ENCODE measurements around the gene LCOR.
"Not testable (repeated sequence)": the region's sequence is repeated elsewhere in the genome, so short reads cannot be mapped to it uniquely, and the experiment has no call there.

The LCOR gene

DNA sequence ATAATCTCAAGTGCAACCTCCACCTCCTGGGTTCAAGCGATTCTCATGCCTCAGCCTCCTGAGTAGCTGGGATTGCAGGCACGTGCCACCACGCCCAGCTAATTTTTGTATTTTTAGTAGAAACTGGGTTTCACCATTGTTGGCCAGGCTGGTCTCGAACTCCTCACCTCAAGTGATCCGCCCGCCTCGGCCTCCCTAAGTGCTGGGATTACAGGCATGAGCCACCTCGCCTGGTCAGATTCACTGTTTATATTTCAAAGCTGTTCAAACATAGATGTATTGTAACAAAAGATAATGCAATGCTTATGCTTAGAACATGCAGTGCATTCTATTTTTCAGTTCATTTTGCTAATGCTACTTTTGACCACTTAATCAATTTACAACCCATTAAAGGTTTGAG is 111.1 kb downstream of the LCOR start:
- not testable (repeated sequence) for DNase-seq

DNA sequence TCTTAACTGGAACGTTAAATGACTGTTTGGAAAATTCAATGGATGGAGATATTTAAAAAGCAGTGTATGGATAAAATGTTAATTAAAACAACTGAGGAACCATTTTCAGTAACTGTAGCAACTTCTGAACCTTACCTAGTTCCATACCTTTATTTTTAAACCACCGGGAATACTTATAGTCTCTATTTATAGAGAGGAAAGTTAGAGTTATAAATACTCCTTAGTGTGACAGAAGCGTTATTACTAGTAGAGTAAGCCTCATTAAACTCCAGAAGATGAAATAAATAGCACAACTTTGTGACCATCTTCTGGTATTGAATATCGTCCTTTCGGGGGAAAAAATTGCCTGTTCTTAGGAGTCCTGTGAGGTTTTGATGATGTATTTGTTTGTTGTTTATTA is 114.9 kb downstream of the LCOR start:
- no peak for DNase-seq

DNA sequence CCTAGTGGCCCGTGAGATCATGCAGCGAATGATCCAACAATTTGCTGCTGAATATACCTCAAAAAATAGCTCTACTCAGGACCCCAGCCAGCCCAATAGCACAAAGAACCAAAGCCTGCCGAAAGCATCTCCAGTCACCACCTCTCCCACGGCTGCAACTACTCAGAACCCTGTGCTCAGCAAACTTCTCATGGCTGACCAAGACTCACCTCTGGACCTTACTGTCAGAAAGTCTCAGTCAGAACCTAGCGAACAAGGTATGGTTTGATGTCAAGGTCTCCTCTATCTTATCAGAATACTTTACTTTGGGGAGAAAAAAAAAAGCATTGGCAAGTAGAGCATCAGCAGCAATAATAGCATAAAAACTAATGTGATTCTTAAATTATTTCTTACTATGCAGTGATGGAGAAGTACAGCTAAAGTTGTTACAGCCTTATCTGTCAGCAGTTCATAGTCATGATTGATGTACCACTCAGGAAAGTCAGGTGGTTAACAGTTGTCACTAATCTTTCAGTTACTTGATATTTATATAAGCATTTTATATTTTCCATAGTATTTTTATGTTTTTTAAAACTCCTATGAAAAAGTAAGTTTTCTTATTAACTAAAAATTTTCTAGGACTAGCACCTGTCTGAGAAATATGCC is 117.1 kb downstream of the LCOR start:
- DNase-seq: no peak

DNA sequence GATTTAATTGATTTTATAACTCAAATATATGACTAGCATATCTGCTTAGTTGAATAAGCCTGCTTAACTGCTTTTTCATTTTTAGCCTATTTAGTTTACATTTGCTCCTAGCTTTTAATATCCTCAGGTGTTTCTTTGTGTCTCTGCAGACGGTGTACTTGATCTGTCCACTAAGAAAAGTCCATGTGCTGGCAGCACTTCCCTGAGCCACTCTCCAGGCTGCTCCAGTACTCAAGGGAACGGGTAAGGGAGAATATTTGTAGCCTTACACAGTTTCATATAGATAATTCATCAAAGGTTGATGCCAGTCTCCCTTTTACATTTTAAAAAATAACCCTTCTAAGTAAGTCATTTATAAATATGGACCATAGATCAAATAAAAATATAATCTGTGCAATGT is 119.9 kb downstream of the LCOR start:
- no peak for DNase-seq

DNA sequence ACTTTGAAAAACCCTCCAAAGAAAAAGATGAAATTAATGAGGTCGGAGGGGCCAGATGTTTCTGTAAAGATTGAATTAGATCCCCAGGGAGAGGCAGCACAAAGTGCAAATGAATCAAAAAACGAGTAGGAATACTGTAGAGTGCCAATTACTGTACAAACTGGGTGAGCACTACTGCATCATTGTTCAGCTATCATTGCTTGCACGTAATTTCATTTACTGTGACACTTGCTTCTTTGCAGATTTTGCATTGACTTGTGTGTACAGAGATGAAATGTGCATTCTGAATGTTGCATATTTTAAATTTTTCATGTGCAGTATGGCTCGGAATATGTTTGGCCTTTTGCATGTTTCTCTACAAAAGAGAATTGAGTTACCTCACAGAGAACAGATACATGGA is 123.7 kb downstream of the LCOR start:
- no peak for DNase-seq

DNA sequence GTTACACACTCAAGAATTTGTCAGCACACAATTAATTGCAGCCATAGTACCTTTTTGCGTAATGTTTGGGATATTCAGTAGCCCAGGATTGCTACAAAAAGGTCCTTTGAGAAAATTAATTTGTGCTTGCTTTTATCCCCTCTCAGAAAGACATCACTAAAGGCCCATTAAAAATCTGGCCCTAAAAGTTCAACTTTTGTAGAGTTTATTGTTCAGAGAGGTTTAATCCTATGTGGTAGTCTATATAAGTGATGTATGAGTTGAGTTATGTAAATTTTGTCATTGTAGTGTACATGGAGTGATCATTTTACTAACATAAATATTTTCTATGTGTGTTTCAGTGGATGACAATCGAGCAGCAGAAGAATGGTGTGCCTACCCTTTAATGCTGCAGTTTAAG is 126.0 kb downstream of the LCOR start:
- DNase-seq: no peak

DNA sequence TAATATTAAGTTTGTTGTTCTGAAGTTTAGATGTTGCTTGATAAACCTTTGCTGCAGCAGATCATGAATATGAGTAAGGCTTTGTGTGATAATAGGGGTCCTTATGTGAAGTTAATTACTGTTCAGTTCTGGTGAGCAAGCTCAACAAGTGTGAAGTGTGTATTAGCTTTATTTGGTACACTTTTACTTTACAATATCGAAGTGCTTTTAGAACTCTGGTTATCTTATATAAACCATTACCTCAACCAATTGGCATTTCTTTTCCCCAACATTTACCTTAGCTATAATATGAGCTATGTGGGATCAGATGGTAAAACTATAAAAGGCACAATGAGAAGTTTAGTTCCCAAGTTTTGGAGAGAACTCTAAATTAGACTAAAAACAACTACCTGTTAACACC is 127.6 kb downstream of the LCOR start:
- no peak for DNase-seq

DNA sequence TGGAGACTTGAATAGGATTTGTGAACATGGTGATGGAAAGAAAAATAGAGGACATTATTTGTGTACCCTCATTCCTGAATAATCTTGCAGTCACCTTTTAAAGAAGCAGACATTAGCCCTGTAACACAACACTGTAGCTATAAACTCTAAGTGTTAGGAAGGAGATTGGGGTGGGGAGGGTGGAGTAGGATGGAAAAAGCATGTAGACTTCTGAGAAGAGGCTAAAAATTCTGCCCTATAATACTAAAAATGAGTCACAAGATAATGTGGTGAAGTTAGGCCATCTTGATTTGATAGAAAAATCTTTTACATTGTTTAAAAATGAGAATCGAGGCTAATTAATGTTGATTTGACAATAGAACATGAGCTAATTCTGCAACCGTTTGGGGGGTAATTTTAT is 128.8 kb downstream of the LCOR start:
- no peak for DNase-seq

DNA sequence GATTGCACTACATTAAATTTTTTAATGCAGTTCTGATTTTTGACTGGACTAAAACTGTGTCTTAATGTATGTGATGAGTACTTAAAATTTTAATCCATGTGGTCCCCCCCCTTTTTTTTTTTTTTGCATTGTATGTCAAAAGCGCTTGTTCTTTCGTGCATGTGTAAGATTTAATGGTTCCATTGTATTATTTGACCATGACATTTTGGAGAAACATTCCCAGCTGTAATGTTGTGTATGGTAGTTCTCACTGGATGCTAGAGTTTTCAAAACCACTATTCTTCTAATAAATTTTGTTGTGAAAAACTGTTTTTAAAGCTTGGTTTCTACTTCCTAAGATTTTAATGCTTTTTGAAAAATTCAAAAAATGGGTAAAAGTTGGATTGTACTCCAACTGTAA is 132.0 kb downstream of the LCOR start:
- no peak for DNase-seq

DNA sequence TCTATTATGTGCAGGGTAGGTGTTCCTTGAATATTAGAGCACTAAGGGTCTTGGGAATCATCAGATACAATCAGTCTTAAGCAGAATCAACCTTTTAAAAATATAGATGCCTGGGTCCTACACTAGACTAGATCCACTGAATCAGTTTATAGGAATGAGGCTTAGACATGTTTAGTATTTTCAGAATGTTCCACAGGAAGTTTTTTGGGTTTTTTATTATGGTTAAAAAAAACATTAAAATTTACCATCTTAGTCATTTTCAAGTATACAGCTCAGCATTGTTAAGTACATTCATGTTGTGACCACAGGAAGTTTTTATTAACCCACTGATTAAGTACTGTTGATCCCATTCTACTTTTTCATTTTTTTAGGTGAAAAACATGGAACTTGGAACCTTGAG is 135.7 kb downstream of the LCOR start:
- DNase-seq: no peak

DNA sequence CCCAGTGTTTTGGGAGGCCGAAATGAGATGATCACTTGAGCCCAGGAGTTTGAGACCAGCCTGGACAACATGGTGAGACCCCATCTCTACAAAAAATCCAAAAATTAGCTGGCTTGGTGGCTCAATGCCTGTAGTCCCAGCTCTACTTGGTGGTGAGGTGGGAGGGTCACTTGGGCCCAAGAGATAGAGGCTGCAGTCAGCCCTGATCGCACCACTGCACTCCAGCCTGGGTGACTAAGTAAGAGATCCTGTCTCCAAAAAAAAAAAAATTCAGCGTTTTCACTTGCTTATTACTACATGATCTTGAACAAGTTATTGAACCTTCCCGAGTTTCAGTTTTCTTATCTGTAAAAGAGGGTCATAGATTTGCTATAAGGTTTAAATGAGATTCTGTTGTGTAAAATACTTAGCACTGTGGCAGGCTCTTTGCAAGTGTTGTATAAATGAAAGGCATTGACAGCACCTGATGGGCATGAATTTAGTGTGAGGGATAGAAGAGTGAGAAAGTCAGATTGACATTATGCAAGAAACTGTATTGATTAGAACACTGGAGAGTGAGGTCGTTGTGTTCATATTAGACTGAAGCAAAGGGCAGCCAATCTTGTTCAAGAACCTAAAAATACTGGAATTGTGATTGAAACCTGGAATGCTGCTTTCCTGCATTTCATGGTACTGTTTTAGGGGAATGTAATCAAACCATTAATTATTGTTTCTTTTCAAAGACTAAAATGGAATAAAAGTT is 136.8 kb downstream of the LCOR start:
- DNase-seq: no peak

DNA sequence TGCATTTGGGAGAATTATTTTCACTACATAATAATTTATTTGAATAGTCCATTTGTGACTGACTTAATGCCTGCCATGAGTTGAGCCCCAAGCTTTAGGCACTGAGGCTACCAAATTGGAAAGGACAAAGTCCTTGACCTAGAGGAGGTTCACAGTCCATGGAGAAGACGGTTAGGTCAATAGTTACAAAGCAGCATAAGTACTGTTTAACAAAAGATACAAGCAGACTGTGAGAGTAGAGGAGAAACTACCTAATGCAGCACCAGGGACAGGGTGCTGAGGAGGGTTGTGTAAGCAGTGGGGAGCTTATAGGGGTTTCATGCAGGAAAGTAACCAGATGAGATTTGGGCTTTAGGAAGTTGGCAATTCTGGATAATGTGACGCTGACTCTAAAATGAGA is 139.2 kb downstream of the LCOR start:
- DNase-seq: no peak

DNA sequence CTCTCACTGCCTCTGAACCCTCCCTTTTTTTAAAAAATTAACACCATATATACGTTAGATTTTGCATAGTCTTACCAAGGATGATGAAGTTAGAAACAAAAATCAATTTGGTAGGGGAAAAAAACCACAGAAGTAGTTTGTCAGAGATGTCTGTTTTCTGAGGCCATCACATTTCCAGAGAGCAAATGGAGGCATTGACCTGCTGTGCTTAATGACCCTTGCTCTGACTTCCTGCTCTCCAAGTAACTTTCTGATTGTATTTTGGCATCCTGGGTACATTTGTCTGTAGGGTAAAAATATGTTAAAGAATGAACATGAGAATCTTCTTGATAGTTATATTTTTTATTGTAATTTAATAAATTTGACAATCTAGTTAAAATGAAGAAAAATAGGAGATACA is 140.2 kb downstream of the LCOR start:
- DNase-seq: no peak

DNA sequence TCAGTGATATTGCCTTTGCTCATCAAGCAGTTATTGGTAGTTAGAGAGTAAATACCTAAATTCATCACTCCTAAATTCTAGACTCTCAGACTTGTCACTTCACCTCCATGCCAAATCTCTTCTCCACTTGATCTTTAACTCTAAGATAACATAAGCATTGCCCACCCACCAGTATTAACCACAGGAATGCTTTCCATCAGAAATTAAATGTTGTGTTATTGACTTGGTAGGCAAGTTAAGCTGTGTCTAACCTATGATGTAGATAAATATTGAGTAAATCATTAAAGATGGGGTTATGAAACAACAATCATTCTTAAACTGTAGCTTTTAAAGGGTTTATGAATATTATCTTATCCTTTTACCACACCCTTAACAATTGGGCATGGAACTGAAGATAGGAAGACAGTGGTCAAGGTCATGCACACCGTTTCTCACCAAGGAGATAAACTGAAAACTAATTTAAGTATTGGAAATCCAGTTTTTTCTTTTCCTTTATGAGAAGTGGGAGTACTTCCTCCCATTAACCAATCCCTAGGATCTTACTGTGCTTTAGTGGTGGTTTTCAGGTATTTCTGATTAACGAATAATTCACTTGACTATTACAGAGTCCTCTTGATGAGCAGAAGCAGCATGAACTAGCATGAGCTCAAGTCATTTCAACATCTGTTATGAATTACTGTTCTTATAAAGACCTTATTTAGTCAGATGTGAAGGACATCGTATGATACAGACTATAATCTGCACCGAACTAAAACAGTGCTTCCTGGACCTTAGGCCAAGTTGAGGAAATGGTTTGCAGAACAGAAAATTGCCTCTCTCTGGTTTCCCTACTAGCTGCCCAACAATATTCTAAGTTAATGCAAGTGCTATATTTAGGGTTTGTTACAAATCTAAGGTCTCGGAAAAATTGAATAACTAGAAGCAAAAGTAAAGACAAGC is 142.0 kb downstream of the LCOR start:
- DNase-seq: no peak

DNA sequence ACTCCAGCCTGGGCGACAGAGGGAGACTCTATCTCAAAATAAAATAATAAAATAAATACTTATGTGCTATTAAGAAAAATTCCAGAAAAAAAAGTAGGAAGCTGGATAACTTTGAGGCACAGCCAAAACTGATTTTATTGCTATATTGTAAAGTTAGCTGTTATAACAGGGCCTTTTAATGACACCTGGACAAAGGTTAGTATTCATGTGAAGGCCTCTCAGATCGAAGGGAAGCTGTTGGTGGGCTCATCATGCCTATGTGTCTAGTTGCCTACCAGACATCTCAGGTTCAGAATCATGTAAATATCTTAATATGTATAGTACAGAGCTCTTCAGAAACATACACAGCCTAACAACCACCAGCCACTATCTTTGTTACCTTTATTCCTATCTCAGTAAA is 143.0 kb downstream of the LCOR start:
- DNase-seq: no peak

DNA sequence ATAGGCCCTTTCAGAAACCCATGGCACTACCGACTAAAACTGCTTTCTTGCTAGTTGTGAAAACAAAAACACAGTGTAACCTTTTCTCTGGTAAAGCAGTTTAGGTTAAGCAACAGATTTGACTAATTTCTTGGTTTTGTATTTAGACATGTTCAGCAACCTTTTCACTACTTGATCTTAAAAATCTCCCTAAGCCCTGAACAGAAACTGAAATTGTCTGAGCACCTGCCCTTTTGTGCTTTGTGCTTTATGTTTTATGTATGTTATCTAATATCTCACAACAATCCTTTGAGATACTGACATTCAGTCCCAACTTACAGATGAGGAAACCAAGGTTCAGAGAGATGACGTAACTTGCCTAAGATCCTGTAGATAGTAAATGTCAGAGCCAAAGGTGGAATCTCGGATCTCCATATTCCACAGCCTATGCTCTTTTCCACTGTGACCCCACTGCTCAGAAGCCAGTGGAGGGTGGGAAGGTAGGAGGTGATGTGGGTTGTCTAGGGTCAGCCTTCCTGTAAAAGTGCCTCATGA is 146.6 kb downstream of the LCOR start:
- DNase-seq: no peak

DNA sequence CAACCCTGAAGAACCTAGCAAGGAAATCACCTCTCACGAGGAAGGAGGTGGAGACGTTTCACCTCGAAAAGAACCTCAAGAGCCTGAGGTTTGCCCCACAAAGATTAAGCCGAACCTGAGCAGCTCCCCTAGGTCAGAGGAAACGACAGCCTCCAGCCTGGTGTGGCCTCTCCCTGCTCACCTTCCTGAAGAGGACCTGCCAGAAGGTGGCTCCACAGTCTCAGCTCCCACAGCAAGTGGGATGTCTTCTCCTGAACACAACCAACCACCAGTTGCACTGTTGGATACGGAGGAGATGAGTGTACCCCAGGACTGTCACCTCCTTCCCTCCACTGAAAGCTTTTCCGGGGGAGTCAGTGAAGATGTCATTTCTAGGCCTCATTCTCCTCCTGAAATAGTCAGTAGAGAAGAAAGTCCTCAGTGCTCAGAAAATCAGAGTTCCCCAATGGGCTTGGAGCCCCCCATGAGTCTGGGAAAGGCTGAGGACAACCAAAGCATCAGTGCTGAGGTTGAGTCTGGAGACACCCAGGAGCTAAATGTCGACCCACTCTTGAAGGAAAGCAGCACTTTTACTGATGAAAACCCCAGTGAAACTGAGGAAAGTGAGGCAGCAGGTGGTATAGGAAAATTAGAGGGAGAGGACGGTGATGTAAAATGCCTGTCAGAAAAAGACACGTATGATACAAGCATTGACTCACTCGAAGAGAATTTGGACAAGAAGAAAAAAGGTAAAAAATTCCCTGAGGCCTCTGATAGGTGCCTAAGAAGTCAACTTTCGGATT is 150.2 kb downstream of the LCOR start:
- no peak for DNase-seq

DNA sequence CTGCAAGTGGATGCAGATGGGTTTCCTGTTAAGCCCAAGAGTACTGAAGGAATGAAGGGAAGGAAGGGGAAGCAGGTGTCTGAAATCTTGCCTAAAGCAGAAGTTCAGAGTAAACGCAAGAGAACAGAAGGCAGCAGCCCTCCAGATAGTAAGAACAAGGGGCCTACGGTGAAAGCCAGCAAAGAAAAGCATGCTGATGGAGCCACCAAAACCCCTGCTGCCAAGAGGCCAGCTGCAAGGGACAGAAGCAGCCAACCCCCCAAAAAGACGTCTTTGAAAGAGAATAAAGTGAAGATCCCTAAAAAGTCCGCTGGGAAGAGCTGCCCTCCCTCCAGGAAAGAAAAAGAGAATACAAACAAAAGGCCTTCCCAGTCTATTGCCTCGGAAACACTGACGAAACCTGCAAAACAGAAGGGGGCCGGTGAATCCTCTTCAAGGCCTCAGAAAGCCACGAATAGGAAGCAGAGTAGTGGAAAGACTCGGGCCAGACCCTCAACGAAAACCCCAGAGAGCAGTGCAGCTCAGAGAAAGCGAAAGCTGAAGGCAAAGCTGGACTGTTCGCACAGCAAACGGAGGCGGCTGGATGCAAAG is 152.5 kb downstream of the LCOR start:
- DNase-seq: no peak

DNA sequence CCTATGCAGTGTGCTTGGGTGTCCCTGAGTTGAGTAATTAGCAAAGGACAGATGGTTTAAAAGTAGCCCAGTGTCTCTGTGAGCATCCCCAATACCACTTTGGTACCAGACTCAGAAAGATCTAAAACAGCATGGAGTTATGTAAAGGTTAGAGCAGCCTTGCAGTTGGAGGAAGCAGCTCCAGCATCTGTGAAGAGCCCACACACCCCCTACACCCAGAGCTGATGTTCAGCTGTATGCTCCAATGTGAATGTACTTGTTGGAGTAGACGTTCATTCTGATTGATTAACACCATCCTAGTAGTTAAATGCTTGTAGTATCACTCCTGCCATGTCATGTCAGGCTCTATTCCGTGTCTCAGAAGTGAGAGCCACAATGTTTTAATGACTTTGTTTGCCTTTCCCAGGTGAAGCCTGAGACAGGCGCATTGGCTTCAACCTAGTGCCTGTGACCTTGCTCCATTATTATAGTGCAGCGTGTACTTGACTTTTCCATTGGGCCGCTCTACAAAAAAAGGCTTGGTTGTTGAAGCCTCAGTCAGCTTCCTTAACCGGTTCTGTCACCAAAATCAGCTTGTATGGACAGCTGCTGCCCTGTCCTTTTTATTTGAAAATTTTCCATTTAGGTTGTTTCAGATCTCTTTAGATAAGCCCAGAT is 154.2 kb downstream of the LCOR start:
- no peak for DNase-seq

DNA sequence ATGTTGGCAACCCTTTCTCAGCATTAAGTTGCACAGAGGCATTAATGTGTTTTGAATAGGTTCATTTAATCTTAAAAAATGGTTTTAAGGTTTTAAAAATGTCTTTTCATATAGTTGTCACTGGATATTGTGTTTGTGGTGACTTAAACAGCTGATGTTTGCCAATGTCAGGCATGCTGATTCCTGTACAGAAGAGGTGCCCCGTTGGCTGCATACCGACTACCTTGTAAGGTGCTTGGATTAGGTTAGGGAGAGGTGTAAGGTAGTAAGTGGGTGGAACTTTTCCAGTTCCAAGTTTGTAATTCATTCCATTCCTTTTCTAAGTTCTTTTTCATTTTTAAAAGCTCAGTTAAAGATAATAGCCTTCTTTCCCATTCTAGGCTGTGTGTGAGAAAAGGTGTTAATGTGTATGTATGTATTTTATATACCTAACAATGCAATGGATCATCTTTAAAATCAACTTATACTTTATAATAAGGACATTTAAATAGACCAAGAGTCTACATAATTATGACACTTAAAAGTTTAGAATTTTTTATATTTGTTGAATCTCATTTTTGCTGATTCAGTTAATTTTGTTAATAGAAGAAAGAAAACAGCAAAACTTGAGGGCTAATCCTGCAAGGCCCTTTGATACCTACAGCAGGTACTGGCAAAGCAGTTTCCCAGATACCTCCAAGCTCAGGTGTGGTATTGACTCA is 155.2 kb downstream of the LCOR start:
- no peak for DNase-seq

DNA sequence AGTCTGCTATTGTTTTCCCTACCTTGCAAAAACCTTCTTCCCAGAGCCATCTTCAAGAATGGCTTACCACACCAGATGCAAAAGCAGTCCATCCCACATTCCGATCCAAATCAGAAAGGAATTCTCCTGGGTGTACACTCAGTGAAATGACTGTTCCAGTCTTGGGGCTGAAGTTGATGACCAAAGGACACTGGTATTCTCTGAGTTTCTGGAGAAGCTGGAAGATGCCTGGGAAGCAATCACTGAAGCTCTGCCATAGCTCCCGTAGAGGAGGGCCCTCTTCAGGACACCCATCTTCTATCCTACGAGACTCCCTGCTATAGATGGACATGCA is 155.7 kb downstream of the LCOR start:
- DNase-seq: no peak
